H9 (cell line): ENCODE measurements around the gene CUL4A. TPM values are rescaled to one million over a fixed set of nuclear protein-coding genes. Genes with fewer than 3 reads are reported as not detected.

Source experiments
- DNase-seq: peaks from one replicate; pipeline ENCODE4 v3.0.0-alpha.2; 2017
- H2AFZ ChIP-seq: one replicate; pipeline ENCODE4 v1.6.1; 2013; ENCODE audit warnings: mild to moderate bottlenecking, low read length, control low read depth, moderate library complexity
- H2AK5ac ChIP-seq: 2 replicates; pipeline ENCODE4 v1.6.1; 2013; ENCODE audit warnings: low read length, control low read depth, mixed read lengths; ENCODE audit not compliant: insufficient read length
- H2BK120ac ChIP-seq: one replicate; pipeline ENCODE4 v1.6.1; 2013; ENCODE audit warnings: low read depth, mild to moderate bottlenecking, low read length, control low read depth, inconsistent platforms; ENCODE audit not compliant: poor library complexity, severe bottlenecking
- H2BK12ac ChIP-seq: 2 replicates; pipeline ENCODE4 v1.6.1; 2013; ENCODE audit warnings: low read length, control low read depth, mixed read lengths, low read depth; ENCODE audit not compliant: insufficient read length
- H2BK15ac ChIP-seq: 2 replicates; pipeline ENCODE4 v1.6.1; 2013; ENCODE audit warnings: low read depth, low read length, control low read depth
- H2BK20ac ChIP-seq: one replicate; pipeline ENCODE4 v1.6.1; 2013; ENCODE audit warnings: low read depth, mild to moderate bottlenecking, low read length, control low read depth, inconsistent platforms; ENCODE audit not compliant: poor library complexity, severe bottlenecking
- H2BK5ac ChIP-seq: 2 replicates; pipeline ENCODE4 v1.6.1; 2013; ENCODE audit warnings: low read length, control low read depth, mixed read lengths; ENCODE audit not compliant: insufficient read length
- H3K14ac ChIP-seq: 2 replicates; pipeline ENCODE4 v1.6.1; 2013; ENCODE audit warnings: low read length, control low read depth; ENCODE audit not compliant: insufficient read depth
- H3K18ac ChIP-seq: 2 replicates; pipeline ENCODE4 v1.6.1; 2013; ENCODE audit warnings: low read depth, mild to moderate bottlenecking, mixed read lengths, low read length, control low read depth; ENCODE audit not compliant: insufficient read length
- H3K23ac ChIP-seq: 2 replicates; pipeline ENCODE4 v1.6.1; 2013; ENCODE audit warnings: low read length, control low read depth, mixed read lengths, low read depth; ENCODE audit not compliant: insufficient read length
- H3K23me2 ChIP-seq: 2 replicates; pipeline ENCODE4 v1.6.1; 2013; ENCODE audit warnings: low read depth, mild to moderate bottlenecking, mixed read lengths, low read length, control low read depth; ENCODE audit not compliant: insufficient read length, poor library complexity, severe bottlenecking
- H3K27ac ChIP-seq: 2 replicates; pipeline ENCODE4 v1.5.1; 2013; ENCODE audit warnings: low read length, control low read depth, mixed read lengths, low read depth; ENCODE audit not compliant: insufficient read length
- H3K27me3 ChIP-seq: 2 replicates; pipeline ENCODE4 v1.6.1; 2013; ENCODE audit warnings: low read length, control low read depth, inconsistent platforms; ENCODE audit not compliant: insufficient read depth
- H3K4ac ChIP-seq: 2 replicates; pipeline ENCODE4 v1.6.1; 2013; ENCODE audit warnings: low read depth, mild to moderate bottlenecking, control low read depth, inconsistent platforms, low read length, moderate library complexity
- H3K4me1 ChIP-seq: 2 replicates; pipeline ENCODE4 v1.6.1; 2013; ENCODE audit warnings: low read length, control low read depth, inconsistent platforms; ENCODE audit not compliant: insufficient read depth
- H3K4me2 ChIP-seq: 2 replicates; pipeline ENCODE4 v1.6.1; 2013; ENCODE audit warnings: low read length, control low read depth, mixed read lengths; ENCODE audit not compliant: insufficient read length, insufficient read depth
- H3K56ac ChIP-seq: 2 replicates; pipeline ENCODE4 v1.6.1; 2013; ENCODE audit warnings: low read depth, mild to moderate bottlenecking, mixed read lengths, low read length, control low read depth; ENCODE audit not compliant: insufficient read length
- H3K79me1 ChIP-seq: 2 replicates; pipeline ENCODE4 v1.6.1; 2013; ENCODE audit warnings: low read depth, mild to moderate bottlenecking, moderate library complexity, low read length, control low read depth, inconsistent platforms; ENCODE audit not compliant: insufficient read depth, poor library complexity, severe bottlenecking
- H3K79me2 ChIP-seq: 2 replicates; pipeline ENCODE4 v1.6.1; 2013; ENCODE audit warnings: low read length, control low read depth, inconsistent platforms; ENCODE audit not compliant: insufficient read depth
- H3K9ac ChIP-seq: 2 replicates; pipeline ENCODE4 v1.6.1; 2013; ENCODE audit warnings: low read length, control low read depth, mixed read lengths; ENCODE audit not compliant: insufficient read length; ENCODE audit errors: extremely low read depth
- H3K9me3 ChIP-seq: one replicate; pipeline ENCODE4 v1.6.1; 2013; ENCODE audit warnings: low read depth, low read length, inconsistent platforms; ENCODE audit not compliant: control insufficient read depth
- H3T11ph ChIP-seq: one replicate; pipeline ENCODE4 v1.6.1; 2013; ENCODE audit warnings: mild to moderate bottlenecking, low read length, control low read depth, inconsistent platforms
- H4K20me1 ChIP-seq: one replicate; pipeline ENCODE4 v1.6.1; 2013; ENCODE audit not compliant: control insufficient read depth, insufficient read length, insufficient read depth
- H4K5ac ChIP-seq: 2 replicates; pipeline ENCODE4 v1.6.1; 2013; ENCODE audit warnings: low read depth, mild to moderate bottlenecking, mixed read lengths, low read length, control low read depth; ENCODE audit not compliant: insufficient read length
- H4K8ac ChIP-seq: replicated peaks from 2 replicates; pipeline ENCODE4 v1.6.1; 2013; ENCODE audit warnings: low read length, control low read depth, mixed read lengths, low read depth; ENCODE audit not compliant: insufficient read length
- H4K91ac ChIP-seq: 2 replicates; pipeline ENCODE4 v1.6.1; 2013; ENCODE audit warnings: low read depth, mild to moderate bottlenecking, moderate library complexity, mixed read lengths, low read length, control low read depth; ENCODE audit not compliant: insufficient read length
- H3K27ac Mint-ChIP-seq, 3 experiments: 2 replicates in 2 of 3; 3 replicates in 1 of 3; pipeline ENCODE4 v1.8.0; 2020 to 2021; ENCODE audit warnings: mixed read lengths in 3 of 3, mild to moderate bottlenecking in 1 of 3, moderate library complexity in 1 of 3
- H3K27me3 Mint-ChIP-seq: 2 replicates; pipeline ENCODE4 v1.8.0; 2021; ENCODE audit warnings: low read depth, mild to moderate bottlenecking, moderate library complexity, mixed read lengths
- H3K36me3 Mint-ChIP-seq, 3 experiments: 2 replicates in 2 of 3; 3 replicates in 1 of 3; pipeline ENCODE4 v1.8.0; 2020 to 2021; ENCODE audit warnings: low read depth in 3 of 3, mixed read lengths in 3 of 3; ENCODE audit not compliant: insufficient read depth in 1 of 3
- H3K4me1 Mint-ChIP-seq, 2 experiments: 2 replicates each; pipeline ENCODE4 v1.8.0; 2020; ENCODE audit warnings: mixed read lengths in 2 of 2
- H3K4me3 Mint-ChIP-seq, 2 experiments: 2 replicates in 1 of 2; 3 replicates in 1 of 2; pipeline ENCODE4 v1.8.0; 2020 to 2021; ENCODE audit warnings: mild to moderate bottlenecking in 2 of 2, mixed read lengths in 2 of 2, moderate library complexity in 1 of 2
- H3K9me3 Mint-ChIP-seq, 2 experiments: 2 replicates in 1 of 2; 3 replicates in 1 of 2; pipeline ENCODE4 v1.8.0; 2020; ENCODE audit warnings: mild to moderate bottlenecking in 2 of 2, mixed read lengths in 2 of 2, moderate library complexity in 1 of 2
- CTCF ChIP-seq: fragments of 200-600 bp; sonication (generic); conservative IDR thresholded peaks from 3 replicates; pipeline ENCODE4 v1.8.0; 2021; ENCODE audit warnings: antibody characterized with exemption, mild to moderate bottlenecking
- WGBS: extraction: QIAGEN DNeasy Blood & Tissue Kit; methylation state at CpG from one replicate; pipeline ENCODE4 v1.1.7; 2013; ENCODE audit warnings: missing lambda C conversion rate, low lambda C conversion rate, mixed read lengths; ENCODE audit not compliant: insufficient read length; ENCODE audit errors: extremely low coverage; 5-methylcytosine and 5-hydroxymethylcytosine counted together
- total RNA-seq: library from RNA; stranded (reverse); gene quantifications from 2 replicates; pipeline ENCODE4 v1.2.1, GENCODE V29; 2021

CUL4A gene
- total RNA-seq, 1 experiment from 2014 or later, result 97.9 TPM

- peaks cover 5% of the 10 kb centered on the region for H3K27me3 Mint-ChIP-seq
- TF ChIP-seq CTCF, result no peak
- Histone ChIP-seq H3K14ac (no peak overlapping the region), H3K79me2 (no peaks in the 10 kb centered on the region), H2BK120ac (no peak overlapping the region), H2BK5ac (no peak overlapping the region), H4K8ac (no peak overlapping the region), H2AK5ac (no peak overlapping the region), H3K4me2 (no peak overlapping the region), H3K4me1 (no peaks in the 10 kb centered on the region), H3K79me1 (no peaks in the 10 kb centered on the region), H4K91ac (no peak overlapping the region), H3K4ac (no peak overlapping the region), H3K9ac (no peak overlapping the region), H3T11ph (no peak overlapping the region), H3K27ac (no peak overlapping the region), H2BK12ac (no peak overlapping the region), H3K9me3 (no peaks in the 10 kb centered on the region), H2AFZ (no peak overlapping the region), H4K5ac (no peak overlapping the region), H4K20me1 (no peaks in the 10 kb centered on the region), H3K18ac (no peak overlapping the region), H2BK20ac (no peak overlapping the region), H3K56ac (no peak overlapping the region), H2BK15ac (no peak overlapping the region), H3K23me2 (no peaks in the 10 kb centered on the region), H3K27me3 (no peaks in the 10 kb centered on the region), H3K23ac (no peak overlapping the region)
- H3K4me1 Mint-ChIP-seq, result peaks cover 17 to 23% of the 10 kb centered on the region in 2 experiments
- no CpG with 5 or more reads among the region's 7 CpGs for WGBS
- no peaks in the 10 kb centered on the region for H3K9me3 Mint-ChIP-seq
- DNase-seq, result no peak
- H3K36me3 Mint-ChIP-seq, result peaks cover 12 to 42% (median 22%) of the 10 kb centered on the region in 3 experiments; a peak in 5 of 7 replicates
- H3K27ac Mint-ChIP-seq, result peak overlapping the region in 1 of 3 experiments; percentile 7; a peak in 2 of 7 replicates
- H3K4me3 Mint-ChIP-seq, result no peak overlapping the region
Measured at GRCh38 chr13:113168211-113168610, 41.2 kb upstream of the CUL4A start.
